CD4-positive, alpha-beta T cell treated with Interleukin-17A for 4 hours (primary cell): Measurements from ENCODE around the gene P2RY6.

Source experiments
- DNase-seq: peaks from one replicate; pipeline ENCODE4 v3.0.0-alpha.2; 2020; ENCODE audit warnings: mixed read lengths

Gene P2RY6

DNA sequence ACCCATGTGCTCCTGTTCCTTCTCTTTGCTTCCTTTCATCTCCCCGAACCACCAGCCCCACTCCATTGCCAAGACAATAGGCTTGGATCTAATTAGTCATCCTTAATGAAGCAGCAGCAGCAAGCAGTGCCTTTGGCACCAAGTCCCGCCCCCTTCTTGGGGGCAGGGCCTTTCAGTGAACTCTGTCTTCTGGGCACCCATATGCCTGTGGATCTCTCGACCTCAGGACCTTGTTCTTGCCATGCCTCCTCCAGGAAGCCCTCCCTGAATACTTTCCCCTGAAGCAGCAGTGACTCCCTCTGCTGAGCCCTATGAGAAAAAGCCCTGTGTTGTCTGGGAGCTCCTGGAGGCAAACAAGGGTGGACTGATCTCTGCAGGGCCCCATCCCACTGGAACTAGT, 68.0 kb downstream of the P2RY6 start:
- DNase-seq, result no peak

DNA sequence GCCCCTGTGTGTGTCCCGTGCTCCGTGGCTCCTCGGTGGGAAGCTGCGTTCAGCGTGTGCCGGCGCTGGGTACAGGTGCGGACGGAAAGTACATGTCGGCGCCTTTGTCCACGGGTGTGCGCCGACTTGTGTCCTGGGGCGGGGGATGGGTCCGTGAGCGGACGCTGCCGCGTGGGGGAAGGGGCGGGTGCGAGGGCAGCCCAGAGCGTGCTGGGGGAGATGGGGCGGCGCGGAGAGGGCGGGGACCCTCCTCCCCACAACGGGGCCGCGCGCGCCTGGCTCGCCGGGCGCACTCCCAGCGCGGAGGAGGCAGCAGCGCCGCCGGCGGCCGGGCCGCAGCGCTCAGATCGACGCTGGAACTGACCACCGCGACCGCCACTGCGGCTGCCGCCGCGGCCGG, 70.5 kb downstream of the P2RY6 start:
- no peak for DNase-seq

DNA sequence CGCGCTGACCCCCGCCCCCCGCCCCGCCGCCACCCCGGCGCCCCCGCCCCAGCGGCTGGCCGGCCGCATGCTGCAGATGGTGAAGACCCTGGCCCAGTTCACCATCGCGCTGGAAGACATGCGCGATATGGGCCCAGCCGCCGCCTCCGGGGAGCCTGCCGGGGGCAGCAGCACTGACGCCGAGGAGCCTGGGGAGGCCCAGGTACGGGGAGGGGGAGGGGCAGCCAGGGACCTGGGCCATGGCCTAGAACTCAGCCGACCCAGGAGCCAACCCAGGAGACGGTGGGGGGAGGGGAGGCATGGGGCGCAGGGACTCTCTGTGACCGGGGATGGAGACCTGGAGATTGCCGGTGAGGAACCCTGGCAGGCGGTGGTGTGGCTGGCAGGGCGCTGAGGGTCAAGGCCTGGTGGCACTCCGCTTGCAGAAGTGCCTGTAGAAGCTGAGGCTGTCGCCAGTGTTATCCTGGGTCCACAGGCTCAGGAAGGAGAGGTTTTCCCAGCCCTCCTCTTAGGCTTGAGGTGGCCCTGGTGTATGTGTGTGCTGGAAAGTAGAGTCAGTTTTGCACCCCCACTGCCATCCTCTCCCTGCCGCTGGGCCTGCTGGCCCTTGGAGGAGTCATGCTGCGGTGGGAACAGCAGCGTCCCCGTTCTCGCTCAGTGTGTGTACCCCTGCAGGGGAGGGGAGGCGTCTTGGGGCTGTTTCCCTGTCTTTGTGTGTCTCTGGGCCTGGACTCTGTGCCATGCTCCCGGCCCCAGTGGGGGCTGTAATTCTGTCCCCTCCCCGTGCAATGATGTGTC, 71.1 kb downstream of the P2RY6 start:
- no peak for DNase-seq

DNA sequence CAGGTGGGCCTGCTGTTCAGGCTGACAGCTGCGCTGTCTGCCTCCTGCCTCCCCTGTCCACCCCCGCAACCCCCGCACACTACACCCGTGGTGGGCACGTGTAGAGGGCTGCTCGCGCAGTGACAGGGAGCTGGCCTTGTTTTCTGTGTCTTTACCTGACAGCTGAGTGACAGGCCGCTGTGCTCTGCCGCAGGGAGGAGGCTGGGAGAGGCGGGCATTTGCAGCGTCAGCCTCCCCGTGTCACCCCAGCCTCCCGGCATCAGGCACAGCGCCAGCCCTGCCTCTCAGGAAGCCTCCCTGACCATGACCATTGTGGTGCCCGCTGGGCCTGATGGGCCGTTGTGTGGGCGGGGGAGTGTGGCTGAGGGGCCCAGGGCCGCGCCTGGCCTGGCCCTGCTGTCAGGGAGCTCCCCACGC, 72.1 kb downstream of the P2RY6 start:
- DNase-seq, result no peak

DNA sequence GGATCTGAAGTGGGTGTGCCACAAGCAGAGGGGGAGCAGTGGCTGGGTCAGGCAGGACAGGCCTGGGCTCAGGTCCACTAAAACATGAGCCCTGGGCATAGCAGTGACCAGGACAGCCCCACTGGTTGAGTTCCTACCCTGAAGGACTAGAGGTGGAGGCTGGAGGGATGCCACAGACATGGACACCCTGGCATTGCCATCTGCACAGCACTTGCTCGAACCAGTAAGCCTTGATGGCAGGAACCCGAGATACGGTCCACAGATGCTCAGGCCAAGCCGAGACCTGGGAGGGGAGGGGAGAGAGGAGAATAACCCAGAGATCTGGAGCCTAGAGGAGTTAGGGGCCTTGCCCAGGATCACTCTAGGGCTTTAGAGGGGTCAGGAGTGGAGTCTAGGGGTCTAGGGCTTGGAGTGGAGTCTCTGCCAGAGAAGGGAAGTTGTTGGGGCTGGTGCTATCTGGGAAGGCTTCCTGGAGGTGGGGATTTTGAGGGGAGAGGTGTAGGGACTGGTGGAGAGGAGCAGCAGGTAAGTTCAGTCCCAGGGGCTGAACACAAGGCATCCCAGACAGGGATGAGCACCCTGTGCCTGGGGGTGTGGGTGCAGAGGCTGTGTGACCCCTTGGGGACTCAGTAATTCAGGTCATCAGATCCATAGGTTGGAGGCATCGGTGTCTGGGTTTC, 73.5 kb downstream of the P2RY6 start:
- no peak for DNase-seq

DNA sequence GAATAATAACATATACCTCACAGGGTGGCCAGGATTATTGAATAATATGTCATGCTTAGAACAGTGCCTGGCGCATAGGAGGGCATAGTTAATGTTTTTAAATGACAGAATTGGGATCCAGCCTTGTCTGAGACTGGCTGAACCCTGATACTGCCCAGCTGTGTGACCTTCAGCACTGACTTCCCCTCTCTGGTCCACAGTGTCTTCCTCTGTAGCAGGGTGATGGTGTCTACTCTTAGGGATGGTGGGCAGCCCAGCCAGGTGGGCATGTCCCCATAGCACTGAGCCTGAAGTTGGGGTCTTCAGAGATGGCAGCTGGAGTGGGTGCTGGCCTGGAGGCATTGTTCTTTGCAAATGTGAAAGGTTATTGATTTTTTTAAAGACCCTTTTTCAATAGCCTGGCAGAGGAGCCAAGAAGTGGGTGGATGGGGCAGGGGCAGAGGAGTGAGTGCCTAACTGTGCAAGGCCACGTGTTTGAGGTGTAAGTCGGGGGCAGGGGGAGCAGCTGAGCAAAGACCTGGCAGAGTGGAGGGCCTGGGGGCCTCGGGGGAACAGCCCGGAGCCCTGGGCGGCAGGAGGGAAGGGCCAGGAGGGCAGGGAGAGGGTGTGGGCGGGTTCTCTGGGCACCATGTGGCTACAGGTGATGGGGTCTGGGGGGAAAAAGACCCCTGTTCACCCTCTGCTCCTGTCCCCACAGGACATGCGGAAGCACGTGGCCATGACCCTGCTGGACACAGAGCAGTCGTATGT, 74.2 kb downstream of the P2RY6 start:
- DNase-seq, result no peak

DNA sequence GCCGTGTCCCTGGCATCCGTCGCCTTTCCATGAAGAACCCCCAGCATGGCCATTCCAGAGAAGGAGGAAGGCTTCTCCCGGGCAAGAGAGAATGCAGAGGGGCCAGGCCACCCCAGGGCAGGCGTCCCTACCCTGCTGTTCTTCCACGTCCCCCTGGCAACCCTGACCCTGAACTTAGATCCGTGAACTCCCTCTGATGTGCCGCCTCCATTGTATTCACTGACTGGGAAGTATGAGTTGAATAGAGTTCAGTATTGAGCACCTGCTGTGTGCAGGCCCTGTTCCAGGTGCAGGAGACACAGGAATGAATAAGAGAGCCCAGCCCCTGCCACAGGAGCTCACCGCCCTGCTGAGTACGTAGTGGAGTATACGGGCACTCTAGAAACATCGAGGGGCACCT, 74.9 kb downstream of the P2RY6 start:
- no peak for DNase-seq
